SK-N-SH (cell line): Measurements from ENCODE around the gene UNC119. TPM values are rescaled to one million over a fixed set of nuclear protein-coding genes. Genes with fewer than 3 reads are reported as not detected.
"Not testable (repeated sequence)": the region's sequence is repeated elsewhere in the genome, so short reads cannot be mapped to it uniquely, and the experiment has no call there.

ENCODE experiments used
- CTCF ChIA-PET: fragments of 300-600, 350-600 bp; formaldehyde crosslinking; extraction: SDS; loops from one replicate; lab custom pipeline; 2021; lab: Yijun Ruan, JAX
- POLR2A ChIA-PET: fragments of 350-600 bp; sonication (Branson Sonifier 250); formaldehyde crosslinking; extraction: SDS; loops from one replicate; lab custom pipeline; 2020; ENCODE audit warnings: antibody characterized with exemption, inconsistent platforms; lab: Yijun Ruan, JAX
- DNase-seq: peaks from one replicate; pipeline ENCODE4 v3.0.0; 2012
- H2AFZ ChIP-seq: fragments of 200-600 bp; sonication (generic); 2 replicates; pipeline ENCODE4 v1.8.1; 2016; ENCODE audit warnings: antibody characterized with exemption, mild to moderate bottlenecking, low read depth
- H3F3A ChIP-seq: fragments of 200-600 bp; sonication (generic); replicated peaks from 2 replicates; pipeline ENCODE3; 2016; ENCODE audit warnings: antibody characterized with exemption, mild to moderate bottlenecking; ENCODE audit not compliant: insufficient read depth
- H3K27ac ChIP-seq, 2 experiments: fragments of 200-500 bp in 1 of 2; fragments of 200-600 bp in 1 of 2; sonication (Bioruptor generic) in 1 of 2; sonication (generic), shearing (Covaris generic) in 1 of 2; 2 replicates each; pipeline versions ENCODE4 v1.5.1 to v1.6.1; 2014 to 2016; ENCODE audit warnings: low read depth in 2 of 2, inconsistent platforms in 1 of 2, low read length in 1 of 2, mild to moderate bottlenecking in 1 of 2, mixed read lengths in 1 of 2
- H3K27me3 ChIP-seq: fragments of 200-600 bp; sonication (generic), shearing (Covaris generic); 2 replicates; pipeline ENCODE4 v1.6.1; 2016; ENCODE audit warnings: mixed run types; ENCODE audit not compliant: insufficient read depth
- H3K36me3 ChIP-seq, 2 experiments: fragments of 200-500 bp in 1 of 2; fragments of 200-600 bp in 1 of 2; sonication (Bioruptor generic) in 1 of 2; sonication (generic) in 1 of 2; replicated peaks in 1 of 2; 2 replicates each; pipeline versions ENCODE3 to v1.5.1; 2014 to 2016; ENCODE audit warnings: low read length in 1 of 2, mild to moderate bottlenecking in 1 of 2; ENCODE audit not compliant: insufficient read depth in 2 of 2, control insufficient read depth in 1 of 2
- H3K4me1 ChIP-seq, 2 experiments: fragments of 200-500 bp in 1 of 2; fragments of 200-600 bp in 1 of 2; sonication (Bioruptor generic) in 1 of 2; sonication (generic), shearing (Covaris generic) in 1 of 2; 2 replicates each; pipeline versions ENCODE4 v1.5.1 to v1.6.1; 2014 to 2016; ENCODE audit warnings: low read depth in 1 of 2, low read length in 1 of 2, mixed run types in 1 of 2; ENCODE audit not compliant: insufficient read depth in 2 of 2, control insufficient read depth in 1 of 2
- H3K4me2 ChIP-seq: fragments of 200-600 bp; sonication (generic), shearing (Covaris generic); 2 replicates; pipeline ENCODE4 v1.6.1; 2017; ENCODE audit warnings: mixed run types
- H3K4me3 ChIP-seq, 2 experiments: fragments of 200-500 bp in 1 of 2; fragments of 200-600 bp in 1 of 2; sonication (Bioruptor generic) in 1 of 2; sonication (generic), shearing (Covaris generic) in 1 of 2; 2 replicates each; pipeline versions ENCODE4 v1.5.1 to v1.8.1; 2014 to 2016; ENCODE audit warnings: low read depth in 2 of 2, inconsistent platforms in 1 of 2, low read length in 1 of 2, mild to moderate bottlenecking in 1 of 2, mixed read lengths in 1 of 2, moderate library complexity in 1 of 2
- H3K79me2 ChIP-seq: fragments of 200-600 bp; sonication (generic); 2 replicates; pipeline ENCODE4 v1.8.1; 2017; ENCODE audit warnings: mild to moderate bottlenecking; ENCODE audit not compliant: insufficient read depth
- H3K9ac ChIP-seq: fragments of 200-600 bp; sonication (generic); 2 replicates; pipeline ENCODE4 v1.6.1; 2017; ENCODE audit warnings: mixed run types
- H3K9me2 ChIP-seq: fragments of 200-600 bp; sonication (generic); 2 replicates; pipeline ENCODE4 v1.6.1; 2017; ENCODE audit warnings: mixed run types
- H3K9me3 ChIP-seq: fragments of 200-600 bp; sonication (generic); 2 replicates; pipeline ENCODE4 v1.6.1; 2017; ENCODE audit warnings: mixed run types, mild to moderate bottlenecking, moderate library complexity
- H4K20me1 ChIP-seq: fragments of 200-600 bp; sonication (generic); 2 replicates; pipeline ENCODE4 v1.6.1; 2017; ENCODE audit warnings: mild to moderate bottlenecking, mixed run types; ENCODE audit not compliant: insufficient read depth
- EP300 ChIP-seq, 2 experiments: IDR thresholded peaks; 2 replicates each; pipeline versions ENCODE4 v1.4.0 to v1.6.1; 2012; ENCODE audit warnings: borderline replicate concordance in 1 of 2, low read depth in 1 of 2, low read length in 1 of 2
- EZH2phosphoT487 ChIP-seq: fragments of 200-600 bp; sonication (generic); IDR thresholded peaks from 2 replicates; pipeline ENCODE4 v1.6.1; 2017; ENCODE audit warnings: low read depth, mixed run types, mild to moderate bottlenecking, antibody characterized with exemption, moderate library complexity, borderline replicate concordance
- FOXJ3 ChIP-seq: sonication (generic); formaldehyde crosslinking; IDR thresholded peaks from 2 replicates; pipeline ENCODE4 v1.5.1; 2020; ENCODE audit warnings: mild to moderate bottlenecking, missing genetic modification reagents
- FOXM1 ChIP-seq: IDR thresholded peaks from 2 replicates; pipeline ENCODE4 v1.4.0; 2012; ENCODE audit warnings: low read depth, mild to moderate bottlenecking
- GATA2 ChIP-seq: sonication (generic); formaldehyde crosslinking; IDR thresholded peaks from 2 replicates; pipeline ENCODE4 v1.5.0; 2020; ENCODE audit warnings: mild to moderate bottlenecking, missing genetic modification reagents
- NFIC ChIP-seq: IDR thresholded peaks from 2 replicates; pipeline ENCODE4 v1.4.0; 2012; ENCODE audit warnings: borderline replicate concordance
- POLR2AphosphoS5 ChIP-seq: IDR thresholded peaks from 2 replicates; pipeline ENCODE4 v1.6.1; 2012; ENCODE audit warnings: low read depth, low read length
- WGBS: methylation state at CpG from one replicate; pipeline ENCODE4 v1.1.6; 2017; ENCODE audit warnings: low lambda C conversion rate; 5-methylcytosine and 5-hydroxymethylcytosine counted together
- polyA plus RNA-seq, 3 experiments: library from polyadenylated mRNA; depleted of rRNA; stranded (reverse); fragments of >200 nt; gene quantifications; 2 replicates each; pipeline ENCODE4 v1.2.3, GENCODE V29; 2012
- TF ChIP-seq, protein P1 (sequence below): IDR thresholded peaks from 2 replicates; pipeline ENCODE4 v1.4.0; 2012; ENCODE audit warnings: low read depth
- TF ChIP-seq, protein P2 (sequence below): fragments of 150-350 bp; IDR thresholded peaks from 2 replicates; pipeline ENCODE4 v1.6.1; 2017; ENCODE audit warnings: antibody characterized with exemption, low read length, low read depth, borderline replicate concordance
- TF ChIP-seq, protein P3 (sequence below): fragments of 200-600 bp; sonication (generic); IDR thresholded peaks from 2 replicates; pipeline ENCODE4 v1.6.1; 2017; ENCODE audit warnings: antibody characterized with exemption, mild to moderate bottlenecking, moderate library complexity

The UNC119 gene
- polyA plus RNA-seq, 1 of the 3 experiments (the other 2 are of a cell fraction), result 89.9 TPM

DNA sequence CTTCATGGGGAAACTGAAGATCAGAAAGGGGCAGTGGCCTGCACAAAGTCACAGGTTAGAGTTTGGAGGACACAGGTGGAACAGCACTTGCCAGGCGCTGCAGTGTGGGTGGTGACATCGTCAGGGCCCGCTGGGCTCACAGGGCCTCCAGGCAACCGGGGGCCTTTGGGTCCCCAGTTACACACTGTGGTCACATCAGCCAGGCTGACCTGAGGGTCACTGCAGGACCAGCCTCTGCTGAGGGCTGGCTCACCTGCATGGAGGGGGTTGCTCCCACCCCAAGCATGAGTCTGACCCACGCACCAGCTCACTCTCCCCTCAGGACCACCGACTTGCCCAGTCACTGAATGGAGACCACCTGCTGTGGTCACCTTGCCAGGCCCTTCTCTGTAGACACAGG lies 29.2 kb downstream of the UNC119 start:
- no peak overlapping the region for H3K27ac ChIP-seq
- H4K20me1 ChIP-seq, result no peaks in the 10 kb centered on the region
- no peaks in the 10 kb centered on the region for H3F3A ChIP-seq
- H3K9ac ChIP-seq, result no peak overlapping the region
- H3K4me3 ChIP-seq, result no peak overlapping the region
- H3K9me3 ChIP-seq, result no peaks in the 10 kb centered on the region
- no peaks in the 10 kb centered on the region for H3K79me2 ChIP-seq
- TF ChIP-seq, protein P1, sequence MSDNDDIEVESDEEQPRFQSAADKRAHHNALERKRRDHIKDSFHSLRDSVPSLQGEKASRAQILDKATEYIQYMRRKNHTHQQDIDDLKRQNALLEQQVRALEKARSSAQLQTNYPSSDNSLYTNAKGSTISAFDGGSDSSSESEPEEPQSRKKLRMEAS, result no peak
- TF ChIP-seq, protein P2, sequence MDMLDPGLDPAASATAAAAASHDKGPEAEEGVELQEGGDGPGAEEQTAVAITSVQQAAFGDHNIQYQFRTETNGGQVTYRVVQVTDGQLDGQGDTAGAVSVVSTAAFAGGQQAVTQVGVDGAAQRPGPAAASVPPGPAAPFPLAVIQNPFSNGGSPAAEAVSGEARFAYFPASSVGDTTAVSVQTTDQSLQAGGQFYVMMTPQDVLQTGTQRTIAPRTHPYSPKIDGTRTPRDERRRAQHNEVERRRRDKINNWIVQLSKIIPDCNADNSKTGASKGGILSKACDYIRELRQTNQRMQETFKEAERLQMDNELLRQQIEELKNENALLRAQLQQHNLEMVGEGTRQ, result no peak
- TF ChIP-seq, protein P3, sequence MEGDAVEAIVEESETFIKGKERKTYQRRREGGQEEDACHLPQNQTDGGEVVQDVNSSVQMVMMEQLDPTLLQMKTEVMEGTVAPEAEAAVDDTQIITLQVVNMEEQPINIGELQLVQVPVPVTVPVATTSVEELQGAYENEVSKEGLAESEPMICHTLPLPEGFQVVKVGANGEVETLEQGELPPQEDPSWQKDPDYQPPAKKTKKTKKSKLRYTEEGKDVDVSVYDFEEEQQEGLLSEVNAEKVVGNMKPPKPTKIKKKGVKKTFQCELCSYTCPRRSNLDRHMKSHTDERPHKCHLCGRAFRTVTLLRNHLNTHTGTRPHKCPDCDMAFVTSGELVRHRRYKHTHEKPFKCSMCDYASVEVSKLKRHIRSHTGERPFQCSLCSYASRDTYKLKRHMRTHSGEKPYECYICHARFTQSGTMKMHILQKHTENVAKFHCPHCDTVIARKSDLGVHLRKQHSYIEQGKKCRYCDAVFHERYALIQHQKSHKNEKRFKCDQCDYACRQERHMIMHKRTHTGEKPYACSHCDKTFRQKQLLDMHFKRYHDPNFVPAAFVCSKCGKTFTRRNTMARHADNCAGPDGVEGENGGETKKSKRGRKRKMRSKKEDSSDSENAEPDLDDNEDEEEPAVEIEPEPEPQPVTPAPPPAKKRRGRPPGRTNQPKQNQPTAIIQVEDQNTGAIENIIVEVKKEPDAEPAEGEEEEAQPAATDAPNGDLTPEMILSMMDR, result no peak
- TF ChIP-seq GATA2 (CRISPR knock-in tag), result no peak
- no peak for TF ChIP-seq NFIC
- TF ChIP-seq POLR2AphosphoS5, result no peak
- no peak overlapping the region for H3K4me2 ChIP-seq
- DNase-seq, result no peak
- no peaks in the 10 kb centered on the region for H3K9me2 ChIP-seq
- no peaks in the 10 kb centered on the region for H3K27me3 ChIP-seq
- no peak overlapping the region for H2AFZ ChIP-seq
- CTCF ChIA-PET, result no interaction called here
- no CpG with 5 or more reads among the region's 6 CpGs for WGBS
- POLR2A ChIA-PET, result no interaction called here
- H3K4me1 ChIP-seq, result peaks cover 0 to 6% of the 10 kb centered on the region in 2 experiments; a peak in 1 of 4 replicates
- H3K36me3 ChIP-seq, result no peaks in the 10 kb centered on the region

DNA sequence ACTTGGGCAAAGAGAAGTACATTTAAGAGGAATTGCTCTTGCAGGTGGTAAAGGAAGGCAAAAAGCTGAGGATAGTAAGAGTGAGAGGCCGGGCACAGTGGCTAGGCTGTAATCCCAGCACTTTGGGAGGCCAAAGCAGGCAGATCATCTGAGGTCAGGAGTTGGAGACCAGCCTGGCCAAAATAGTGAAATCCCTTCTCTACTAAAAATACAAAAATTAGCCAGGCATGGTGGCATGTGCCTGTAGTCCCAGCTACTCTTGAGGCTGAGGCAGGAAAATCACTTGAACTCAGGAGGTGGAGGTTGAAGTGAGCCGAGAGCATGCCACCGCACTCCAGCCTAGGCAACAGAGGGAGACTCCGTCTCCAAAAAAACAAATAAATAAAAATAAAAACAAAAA lies 30.1 kb downstream of the UNC119 start:
- H3K36me3 ChIP-seq, H3K9ac ChIP-seq, H3K9me2 ChIP-seq, H3K9me3 ChIP-seq, H2AFZ ChIP-seq, H3K79me2 ChIP-seq, DNase-seq, H3K4me3 ChIP-seq, H3K27ac ChIP-seq, POLR2A ChIA-PET, H3K4me1 ChIP-seq, H3K27me3 ChIP-seq, H4K20me1 ChIP-seq, H3F3A ChIP-seq, H3K4me2 ChIP-seq: not testable (repeated sequence)
- CTCF ChIA-PET, result interaction anchor here (0.9 to 1.2 kb wide), 2 partner anchors 18 to 25 kb away, joined by 3 to 4 read pairs; no protein-coding TSS in a partner anchor
- WGBS, result 78% methylated on average over 4 of the region's 4 CpGs

DNA sequence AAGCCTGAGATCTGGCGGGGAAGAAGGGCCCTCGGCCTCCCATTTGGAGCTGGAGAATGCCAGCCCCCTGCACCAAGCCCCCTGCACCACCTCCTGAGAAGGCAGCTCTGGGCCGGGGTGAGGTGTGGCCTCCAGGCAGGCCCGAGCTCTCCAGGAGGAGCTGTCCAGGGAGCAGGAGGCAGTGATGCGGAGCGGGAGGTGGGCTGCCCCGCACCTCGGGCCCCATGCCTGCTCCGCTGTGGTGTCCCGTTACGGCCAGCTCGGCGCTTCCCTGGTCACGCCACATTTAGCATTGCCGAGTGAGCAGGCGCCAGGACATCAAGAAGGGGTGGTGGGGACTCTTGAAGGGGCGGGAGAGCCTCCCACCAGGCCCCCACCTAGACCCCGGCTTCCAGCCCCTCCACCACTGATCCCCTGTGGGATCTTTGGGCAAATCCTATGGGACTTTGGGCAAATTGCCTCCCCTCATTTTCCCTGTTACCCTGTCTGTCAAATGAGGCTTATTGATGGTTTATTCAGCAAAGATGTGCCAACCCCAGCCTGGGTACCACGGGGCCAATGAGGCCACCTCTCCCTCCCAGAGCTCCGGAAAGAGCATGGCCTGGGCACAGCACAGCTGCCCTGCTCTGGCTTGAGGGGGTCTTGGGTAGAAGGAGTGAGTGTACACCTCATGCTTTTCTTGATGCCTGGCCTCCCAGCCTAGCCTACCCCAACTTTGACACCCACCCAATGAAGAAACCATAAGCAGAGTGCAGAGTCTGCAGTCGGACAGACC lies 30.9 kb downstream of the UNC119 start:
- ChIA-PET POLR2A (no interaction called here), CTCF (interaction anchor here (1.1 to 2.9 kb wide), 5 partner anchors 19 to 27 kb away, joined by 3 to 14 read pairs (median 5); no protein-coding TSS in a partner anchor)
- no peaks in the 10 kb centered on the region for H4K20me1 ChIP-seq
- no peaks in the 10 kb centered on the region for H3K79me2 ChIP-seq
- H3K4me1 ChIP-seq, result peaks cover 0 to 6% of the 10 kb centered on the region in 2 experiments; a peak in 1 of 4 replicates
- H2AFZ ChIP-seq, result no peak overlapping the region
- no peak overlapping the region for H3K4me2 ChIP-seq
- TF ChIP-seq EZH2phosphoT487 (no peak), EP300 (IDR thresholded peaks at IDR 0.05; ENCODE audit: borderline replicate concordance in 1 of 2, low read depth in 1 of 2, low read length in 1 of 2) (no peak), FOXJ3 (CRISPR knock-in tag) (no peak), FOXM1 (no peak)
- TF ChIP-seq, protein P2, result no peak
- no peaks in the 10 kb centered on the region for H3K9me2 ChIP-seq
- H3K9me3 ChIP-seq, result no peaks in the 10 kb centered on the region
- no peak overlapping the region for H3K9ac ChIP-seq
- no peaks in the 10 kb centered on the region for H3F3A ChIP-seq
- H3K27me3 ChIP-seq, result no peaks in the 10 kb centered on the region
- WGBS, result 72% methylated on average over 12 of the region's 21 CpGs
- no peaks in the 10 kb centered on the region for H3K36me3 ChIP-seq
- no peak overlapping the region for H3K27ac ChIP-seq
- H3K4me3 ChIP-seq, result no peak overlapping the region
- no peak for DNase-seq
